HUES64 (cell line): ENCODE data around the gene C6orf15.

Source experiments
- H3K27ac ChIP-seq: 2 replicates; pipeline ENCODE4 v1.7.0; 2013; ENCODE audit warnings: low read depth, low read length, inconsistent platforms
- H3K27me3 ChIP-seq: 2 replicates; pipeline ENCODE4 v1.6.1; 2013; ENCODE audit warnings: mild to moderate bottlenecking, low read length; ENCODE audit not compliant: insufficient read depth
- H3K36me3 ChIP-seq: 2 replicates; pipeline ENCODE4 v1.6.1; 2013; ENCODE audit warnings: mild to moderate bottlenecking, low read length; ENCODE audit not compliant: insufficient read depth
- H3K4me1 ChIP-seq: 2 replicates; pipeline ENCODE4 v1.6.1; 2013; ENCODE audit warnings: mild to moderate bottlenecking, low read length, moderate library complexity; ENCODE audit not compliant: insufficient read depth
- H3K4me3 ChIP-seq: 2 replicates; pipeline ENCODE4 v1.5.1; 2013; ENCODE audit warnings: mild to moderate bottlenecking, low read length, moderate library complexity
- H3K9ac ChIP-seq: 2 replicates; pipeline ENCODE4 v1.6.1; 2013; ENCODE audit warnings: mild to moderate bottlenecking, low read depth, low read length
- H3K9me3 ChIP-seq: 2 replicates; pipeline ENCODE4 v1.6.1; 2013; ENCODE audit warnings: low read depth, low read length; ENCODE audit not compliant: insufficient read depth
- WGBS: fragments of 150-250, 120-280 bp; methylation state at CpG from one replicate; pipeline ENCODE4 v1.1.7; 2013; ENCODE audit warnings: missing lambda C conversion rate; 5-methylcytosine and 5-hydroxymethylcytosine counted together

The C6orf15 gene

DNA sequence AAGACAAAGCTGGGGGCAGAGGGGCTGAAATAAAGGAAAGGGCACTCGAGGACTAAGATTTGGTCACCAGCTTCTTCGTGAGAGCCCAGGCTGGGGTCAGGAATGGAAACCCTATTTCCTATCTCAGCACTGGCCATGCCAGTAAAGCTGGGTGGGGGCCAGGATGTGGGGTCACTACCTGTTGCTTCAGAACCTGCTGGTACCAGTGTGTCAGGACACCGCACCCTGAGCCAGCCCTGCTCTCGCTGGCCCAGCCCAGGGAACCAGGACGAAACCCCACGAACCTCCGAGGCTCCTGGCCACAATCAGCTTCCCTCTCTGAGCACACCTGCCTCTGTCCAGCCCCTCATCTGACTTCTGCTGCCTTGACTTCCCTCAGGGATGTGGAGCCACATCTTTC is 5.8 kb upstream of the C6orf15 start:
- Histone ChIP-seq H3K9me3 (no peaks in the 10 kb centered on the region), H3K27me3 (no peaks in the 10 kb centered on the region), H3K9ac (no peak overlapping the region), H3K36me3 (no peaks in the 10 kb centered on the region), H3K4me1 (peaks cover 16% of the 10 kb centered on the region; the same call in 1 of the 2 replicates), H3K4me3 (no peak overlapping the region), H3K27ac (no peak overlapping the region)
- WGBS, result 93% methylated on average over 7 of the region's 7 CpGs

DNA sequence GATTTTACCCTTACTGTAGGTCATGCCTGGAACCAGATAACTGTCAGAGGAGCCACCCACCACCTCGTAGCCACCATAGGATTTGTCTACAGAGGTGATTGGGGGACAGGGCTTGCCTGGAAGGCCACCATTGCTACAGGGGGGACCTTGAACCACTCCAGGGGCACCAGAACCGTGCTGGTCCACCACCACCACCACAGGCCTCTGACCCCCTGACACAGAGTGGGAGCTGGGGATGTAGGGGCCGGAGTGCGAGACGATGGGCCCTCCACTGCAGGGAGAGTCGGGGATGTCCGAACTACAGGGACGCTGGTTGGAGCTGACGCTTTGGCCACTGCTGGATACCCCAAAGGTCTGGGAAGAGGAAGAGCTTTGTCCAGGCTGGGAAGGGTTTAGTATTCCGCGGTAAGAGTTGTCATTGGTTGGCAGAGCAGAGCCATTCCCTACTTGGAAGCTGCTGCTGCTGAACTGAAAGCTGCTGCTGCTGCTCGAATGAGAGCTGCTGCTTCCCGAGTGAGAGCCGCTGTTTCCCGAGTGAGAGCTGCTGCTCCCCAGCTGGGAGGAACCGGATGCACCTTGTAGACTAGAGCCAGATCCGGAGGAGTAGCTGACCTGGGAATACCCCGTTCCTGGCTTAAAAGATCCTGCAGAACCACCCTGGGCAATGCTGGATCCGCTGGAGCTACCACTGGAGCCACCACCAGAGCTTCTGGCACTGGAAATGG is 4.4 kb upstream of the C6orf15 start:
- 89% methylated on average over 19 of the region's 19 CpGs for WGBS
- H3K9ac ChIP-seq, result no peak overlapping the region
- H3K9me3 ChIP-seq, result no peaks in the 10 kb centered on the region
- peaks cover 16% of the 10 kb centered on the region; the same call in 1 of the 2 replicates for H3K4me1 ChIP-seq
- H3K4me3 ChIP-seq, result no peak overlapping the region
- no peak overlapping the region for H3K27ac ChIP-seq
- H3K36me3 ChIP-seq, result no peaks in the 10 kb centered on the region
- peaks cover 4% of the 10 kb centered on the region; the same call in 1 of the 2 replicates for H3K27me3 ChIP-seq

DNA sequence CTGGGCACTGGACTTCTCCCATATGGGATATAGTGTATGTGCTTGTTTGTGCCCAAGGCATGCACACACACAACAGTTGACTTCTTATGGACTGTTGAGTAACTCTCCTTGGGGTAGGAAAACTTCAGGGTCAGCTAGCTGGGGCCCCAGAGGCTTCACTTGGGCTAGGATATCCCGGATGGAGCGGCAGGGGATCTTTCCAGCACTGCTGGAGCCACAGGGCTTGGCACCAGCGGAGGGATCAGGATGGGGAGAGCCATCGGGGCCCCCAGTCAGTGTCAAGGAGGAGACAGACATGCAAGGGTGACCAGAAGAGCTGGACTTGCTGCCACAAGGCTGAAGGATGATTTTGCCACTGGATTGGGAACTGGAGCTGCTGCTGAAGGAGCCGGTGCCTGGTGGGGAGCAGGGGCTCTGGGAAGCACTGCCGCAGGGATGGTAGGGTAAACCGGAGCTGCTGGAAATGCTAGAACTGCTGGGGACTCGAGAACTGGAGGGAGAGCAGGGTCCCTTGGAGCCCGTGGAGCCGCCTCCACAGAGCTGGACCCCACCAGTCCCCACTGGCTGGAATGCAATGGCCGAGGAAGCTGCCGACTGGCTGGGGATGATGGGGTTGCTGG is 3.7 kb upstream of the C6orf15 start:
- peaks cover 4% of the 10 kb centered on the region; the same call in 1 of the 2 replicates for H3K27me3 ChIP-seq
- no peaks in the 10 kb centered on the region for H3K9me3 ChIP-seq
- H3K36me3 ChIP-seq, result no peaks in the 10 kb centered on the region
- no peak overlapping the region for H3K27ac ChIP-seq
- H3K9ac ChIP-seq, result no peak overlapping the region
- no peak overlapping the region for H3K4me3 ChIP-seq
- WGBS, result 92% methylated on average over 12 of the region's 12 CpGs
- H3K4me1 ChIP-seq, result peaks cover 17% of the 10 kb centered on the region; the same call in 1 of the 2 replicates

DNA sequence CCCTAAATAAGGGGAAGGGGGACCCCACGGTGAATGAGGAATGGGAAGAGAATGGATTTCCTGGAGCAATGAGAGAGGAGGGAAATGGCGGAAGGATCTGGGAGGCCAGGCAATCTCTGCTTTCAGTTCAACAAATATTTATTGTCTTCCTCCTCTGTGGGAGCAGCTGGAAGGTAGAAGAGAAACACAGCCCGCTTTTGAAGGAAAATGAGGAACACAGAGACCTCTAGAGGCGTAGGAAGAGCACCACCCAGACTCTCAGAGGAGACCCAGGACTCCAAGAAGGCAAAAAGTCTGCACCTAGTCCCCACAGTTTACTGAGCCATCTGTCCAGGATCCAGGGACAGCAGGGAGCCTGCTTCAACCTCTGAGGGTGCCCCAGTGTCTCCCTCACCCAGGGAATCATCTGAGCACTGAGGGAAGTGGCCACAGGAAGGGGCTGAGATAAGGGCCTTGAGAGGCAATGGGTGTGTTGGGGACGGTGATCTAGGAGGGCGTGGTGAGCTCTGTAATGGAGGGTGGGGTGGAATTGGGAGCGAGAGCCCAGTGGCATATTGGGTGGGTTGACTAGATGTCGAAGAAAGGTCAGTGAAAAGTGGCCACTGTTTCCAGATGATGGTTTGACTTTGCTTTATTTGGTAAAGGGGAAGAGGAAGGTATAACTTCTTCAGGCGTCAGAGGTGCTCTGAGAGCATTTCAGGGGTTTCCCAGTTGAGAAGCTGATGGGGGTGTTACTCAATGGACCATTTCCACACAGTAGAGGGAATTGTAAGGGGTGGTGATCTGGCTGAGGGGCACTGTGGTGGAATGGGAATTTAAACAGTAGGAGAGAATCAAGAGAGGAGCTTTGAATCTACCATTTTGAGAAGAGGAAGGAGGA is 2.8 kb upstream of the C6orf15 start:
- Histone ChIP-seq H3K9ac (no peak overlapping the region), H3K4me3 (no peak overlapping the region), H3K9me3 (no peaks in the 10 kb centered on the region), H3K27ac (no peak overlapping the region), H3K4me1 (peaks cover 26% of the 10 kb centered on the region), H3K36me3 (no peaks in the 10 kb centered on the region), H3K27me3 (peaks cover 4% of the 10 kb centered on the region; the same call in 1 of the 2 replicates)
- WGBS, result 75% methylated on average over 8 of the region's 9 CpGs

DNA sequence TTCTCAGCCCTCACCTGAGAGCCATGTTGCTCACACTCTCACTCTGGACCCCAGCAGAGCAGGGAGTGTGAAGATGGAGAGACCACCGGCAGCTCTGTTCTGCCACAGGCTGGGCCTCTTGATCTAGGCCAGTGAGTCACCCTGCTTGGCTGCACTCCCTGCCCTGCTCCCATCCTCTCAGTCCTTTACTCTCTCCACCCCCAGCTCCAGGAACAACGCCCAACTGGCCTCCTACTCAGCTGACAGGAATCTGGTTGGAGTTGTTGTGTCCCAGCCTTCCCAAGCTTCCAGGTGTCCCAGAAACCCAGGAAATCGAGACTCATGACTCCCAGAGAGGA is 2.1 kb upstream of the C6orf15 start, which contains the start of gene PSORS1C1:
TSS of gene PSORS1C1 (plus strand) at position 260 of the 338 bp plus-strand sequence. CDS start 14,833 bp downstream, outside the sequence.
- H3K9ac ChIP-seq, result no peak within 1 kb of the TSS
- H3K4me1 ChIP-seq, result peaks cover 28% of the 10 kb centered on the region
- no peak within 1 kb of the TSS for H3K27ac ChIP-seq
- peaks cover 9% of the 10 kb centered on the region for H3K27me3 ChIP-seq
- H3K4me3 ChIP-seq, result no peak within 1 kb of the TSS
- no peaks in the 10 kb centered on the region for H3K36me3 ChIP-seq
- 50% methylated on average over 3 of the region's 3 CpGs for WGBS
- no peaks in the 10 kb centered on the region for H3K9me3 ChIP-seq

DNA sequence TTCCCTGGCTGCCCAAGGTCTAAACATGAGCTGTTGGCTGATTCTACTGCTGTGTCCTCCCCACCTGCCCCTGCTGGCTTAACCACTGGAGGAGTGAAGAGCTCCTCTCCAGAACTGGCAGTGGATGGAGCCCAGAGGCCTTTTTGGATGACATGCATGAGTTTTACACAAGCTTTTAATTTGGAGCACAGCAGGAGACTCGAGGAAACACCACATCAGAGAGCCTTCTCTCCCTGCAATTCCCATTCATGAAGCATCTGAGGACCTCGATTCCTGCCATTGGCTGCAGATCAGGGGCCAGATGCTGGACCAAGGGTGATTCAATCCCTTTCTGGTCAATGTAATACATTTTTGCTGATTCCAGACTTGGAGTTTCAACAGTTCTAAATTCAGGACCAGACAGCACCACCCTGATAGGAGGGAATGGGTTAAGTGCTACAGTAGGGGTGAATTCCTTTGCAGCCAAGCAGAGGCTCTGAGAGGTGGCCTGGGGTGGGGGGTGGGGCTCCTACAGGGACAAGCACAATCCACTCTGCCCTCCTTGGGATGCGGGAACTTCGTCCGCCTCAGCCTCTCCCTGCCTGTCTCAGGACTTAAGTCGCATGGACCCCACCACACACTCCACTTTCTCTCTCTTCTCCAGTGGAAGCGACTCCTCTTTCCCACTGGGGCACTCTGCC is 1.6 kb upstream of the C6orf15 start:
- peaks cover 9% of the 10 kb centered on the region for H3K27me3 ChIP-seq
- peaks cover 28% of the 10 kb centered on the region for H3K4me1 ChIP-seq
- 36% methylated on average over 7 of the region's 7 CpGs for WGBS
- H3K9me3 ChIP-seq, result no peaks in the 10 kb centered on the region
- no peak overlapping the region for H3K4me3 ChIP-seq
- no peak overlapping the region for H3K27ac ChIP-seq
- H3K9ac ChIP-seq, result no peak overlapping the region
- no peaks in the 10 kb centered on the region for H3K36me3 ChIP-seq

DNA sequence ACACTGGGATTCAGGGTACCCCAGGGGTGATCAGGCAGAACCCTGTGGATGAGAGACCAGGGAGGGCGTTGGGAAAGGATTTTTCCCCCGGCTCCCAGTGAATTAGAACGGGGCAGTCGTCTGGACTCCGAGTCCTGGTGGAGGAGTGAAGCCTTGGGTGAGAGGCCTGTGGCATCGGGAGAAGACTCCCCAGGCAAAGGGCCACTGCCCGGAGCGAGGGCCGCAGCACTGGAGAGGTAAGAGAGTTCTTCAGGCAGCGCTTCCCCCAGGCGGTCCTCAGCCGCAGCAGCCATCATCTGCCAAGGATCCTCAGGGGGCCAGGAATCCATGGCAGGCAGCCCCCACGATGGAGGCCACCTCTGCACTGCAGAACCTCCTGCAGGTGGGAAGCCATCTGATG is 663 bp downstream of the C6orf15 start:
- Histone ChIP-seq H3K27ac (no peak overlapping the region), H3K27me3 (peaks cover 9% of the 10 kb centered on the region), H3K9me3 (no peaks in the 10 kb centered on the region), H3K9ac (no peak overlapping the region), H3K4me1 (peaks cover 28% of the 10 kb centered on the region), H3K36me3 (no peaks in the 10 kb centered on the region), H3K4me3 (no peak overlapping the region)
- WGBS, result 86% methylated on average over 13 of the region's 13 CpGs

DNA sequence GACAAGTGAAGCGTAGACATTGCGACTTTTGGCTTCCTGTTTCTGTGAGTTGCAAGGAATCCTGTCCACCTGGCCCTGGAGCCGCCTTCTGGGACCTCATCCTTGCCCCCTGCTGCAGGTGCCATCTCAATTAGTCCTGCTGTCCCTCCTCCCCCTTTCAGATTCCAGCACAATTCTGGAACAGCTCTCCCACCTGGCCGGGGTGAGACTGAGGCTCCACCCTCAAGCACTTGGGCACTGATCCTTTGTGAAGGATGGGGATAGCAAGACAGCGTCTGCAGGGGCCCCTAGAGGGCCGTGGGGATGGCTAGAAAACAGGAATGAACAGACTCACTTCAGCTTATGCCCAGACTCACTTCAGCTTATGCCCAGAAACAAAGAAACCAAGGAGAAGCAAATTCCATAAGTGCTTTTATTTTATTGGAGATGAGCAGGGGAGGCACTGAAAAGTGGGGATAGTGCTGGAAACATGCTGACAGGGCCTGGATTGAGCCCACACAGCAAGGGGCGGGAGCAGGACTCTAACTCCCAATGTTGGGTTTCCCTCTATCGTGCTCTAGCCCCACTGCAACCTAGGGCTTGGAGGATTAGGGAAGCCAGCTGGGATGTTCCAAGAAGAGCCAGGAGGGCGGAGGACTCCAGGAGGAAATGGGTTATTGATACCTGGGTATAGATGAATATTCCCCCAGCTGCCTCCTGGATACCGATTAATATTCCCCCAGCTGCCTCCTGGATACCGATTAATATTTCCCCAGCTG is 1.4 kb downstream of the C6orf15 start:
- no peaks in the 10 kb centered on the region for H3K36me3 ChIP-seq

DNA sequence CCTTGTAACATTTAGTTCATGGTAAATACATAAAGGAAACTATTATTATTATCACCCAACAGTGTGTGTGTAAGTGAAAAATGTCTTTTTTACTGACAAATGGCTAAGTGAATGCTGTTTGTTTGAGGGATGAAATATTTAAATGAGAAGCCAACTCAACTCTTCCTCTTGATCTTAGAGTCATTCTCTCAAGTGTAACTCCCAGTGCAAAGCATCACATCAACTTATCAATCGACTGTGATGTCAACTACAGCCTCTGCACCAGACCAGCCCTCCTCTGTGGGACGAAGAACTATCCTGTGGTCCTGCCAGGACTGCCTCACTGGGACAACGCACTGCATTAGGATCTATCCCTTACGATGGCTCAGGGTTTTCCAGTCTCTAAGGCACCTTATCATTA is 5.3 kb downstream of the C6orf15 start:
- Histone ChIP-seq H3K27ac (no peak overlapping the region), H3K4me1 (peaks cover 11% of the 10 kb centered on the region), H3K27me3 (peaks cover 7% of the 10 kb centered on the region), H3K4me3 (no peak overlapping the region), H3K9me3 (no peaks in the 10 kb centered on the region), H3K36me3 (no peaks in the 10 kb centered on the region), H3K9ac (no peak overlapping the region)
- 80% methylated on average over 4 of the region's 4 CpGs for WGBS

More for the DNA sequence above, 1.4 kb downstream of the C6orf15 start:
- Histone ChIP-seq H3K9ac (no peak overlapping the region), H3K27ac (no peak overlapping the region; the same call in 1 of the 2 replicates), H3K9me3 (no peaks in the 10 kb centered on the region), H3K4me3 (no peak overlapping the region), H3K4me1 (peaks cover 28% of the 10 kb centered on the region), H3K27me3 (peaks cover 9% of the 10 kb centered on the region)
- WGBS, result 56% methylated on average over 11 of the region's 11 CpGs

DNA sequence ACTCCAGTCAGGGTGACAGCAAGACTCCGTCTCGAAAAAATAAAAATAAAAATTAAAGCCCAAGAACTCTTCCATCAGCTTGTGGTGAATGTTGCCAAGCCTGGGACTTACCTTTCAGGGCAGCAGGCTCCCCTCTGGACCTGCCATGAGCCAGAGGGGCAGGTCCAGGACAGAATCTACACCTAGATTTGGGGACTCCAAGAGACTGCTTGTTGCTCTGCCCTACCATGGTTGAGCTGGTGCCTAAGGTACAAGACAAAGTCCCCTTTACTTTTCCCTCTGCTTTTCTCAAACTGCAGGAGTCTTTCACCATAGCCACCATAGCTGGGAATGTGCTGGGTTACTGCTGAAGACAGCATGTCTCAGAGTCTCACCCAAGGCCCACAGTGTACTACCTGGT is 9.2 kb downstream of the C6orf15 start:
- no peaks in the 10 kb centered on the region for H3K9me3 ChIP-seq
- H3K4me1 ChIP-seq, result no peaks in the 10 kb centered on the region
- WGBS, result 91% methylated on average over 2 of the region's 2 CpGs
- H3K4me3 ChIP-seq, result no peak overlapping the region
- no peaks in the 10 kb centered on the region for H3K36me3 ChIP-seq
- H3K27ac ChIP-seq, result no peak overlapping the region
- H3K9ac ChIP-seq, result no peak overlapping the region
- H3K27me3 ChIP-seq, result no peaks in the 10 kb centered on the region
